ENCODE data around the gene MAIP1. TPM values are rescaled to one million over a fixed set of nuclear protein-coding genes. Genes with fewer than 3 reads are reported as not detected.

The MAIP1 gene
- total and polyA plus RNA-seq, 7 donors, result 18.2 to 52.3 (median 27.7) TPM

GRCh38 chr2:199955007-199955338 lies 409 bp upstream of the MAIP1 start:
- Histone ChIP-seq H3K36me3 (ENCODE audit: insufficient read depth in 1 of 2, low read depth in 1 of 2) (peaks cover 0 to 31% of the 10 kb centered on the region in 2 donors), H3K9me3 (no peaks in the 10 kb centered on the region), H3K4me1 (peaks cover 32% of the 10 kb centered on the region), H3K27ac (peak overlapping the region; percentile 95), H3K4me3 (peak overlapping the region; percentile 96), H3K27me3 (ENCODE audit: insufficient read depth in 3 of 3, low read length in 2 of 3) (no peaks in the 10 kb centered on the region)
- 0% methylated on average over 13 of the region's 13 CpGs for WGBS, 3 donors
- no peak for DNase-seq
- intact Hi-C loops (cut with DNase I), result no loop called here
- TF ChIP-seq, protein P1, sequence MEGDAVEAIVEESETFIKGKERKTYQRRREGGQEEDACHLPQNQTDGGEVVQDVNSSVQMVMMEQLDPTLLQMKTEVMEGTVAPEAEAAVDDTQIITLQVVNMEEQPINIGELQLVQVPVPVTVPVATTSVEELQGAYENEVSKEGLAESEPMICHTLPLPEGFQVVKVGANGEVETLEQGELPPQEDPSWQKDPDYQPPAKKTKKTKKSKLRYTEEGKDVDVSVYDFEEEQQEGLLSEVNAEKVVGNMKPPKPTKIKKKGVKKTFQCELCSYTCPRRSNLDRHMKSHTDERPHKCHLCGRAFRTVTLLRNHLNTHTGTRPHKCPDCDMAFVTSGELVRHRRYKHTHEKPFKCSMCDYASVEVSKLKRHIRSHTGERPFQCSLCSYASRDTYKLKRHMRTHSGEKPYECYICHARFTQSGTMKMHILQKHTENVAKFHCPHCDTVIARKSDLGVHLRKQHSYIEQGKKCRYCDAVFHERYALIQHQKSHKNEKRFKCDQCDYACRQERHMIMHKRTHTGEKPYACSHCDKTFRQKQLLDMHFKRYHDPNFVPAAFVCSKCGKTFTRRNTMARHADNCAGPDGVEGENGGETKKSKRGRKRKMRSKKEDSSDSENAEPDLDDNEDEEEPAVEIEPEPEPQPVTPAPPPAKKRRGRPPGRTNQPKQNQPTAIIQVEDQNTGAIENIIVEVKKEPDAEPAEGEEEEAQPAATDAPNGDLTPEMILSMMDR (IDR thresholded peaks at IDR 0.05), result no peak
- peak; percentile 35 to 64 (median 49) for ATAC-seq

DNA sequence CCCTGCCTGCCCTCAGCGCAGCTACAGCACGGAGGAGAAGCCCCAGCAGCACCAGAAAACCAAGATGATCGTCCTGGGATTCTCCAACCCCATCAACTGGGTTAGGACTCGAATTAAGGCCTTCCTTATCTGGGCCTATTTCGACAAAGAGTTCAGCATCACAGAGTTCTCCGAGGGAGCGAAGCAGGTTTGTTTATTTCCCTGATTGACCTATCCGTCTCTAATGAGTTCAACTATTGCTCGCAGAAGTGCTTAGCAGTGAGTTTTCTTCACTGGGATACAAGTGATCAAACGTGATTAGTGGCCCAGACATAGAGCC lies 639 bp downstream of the MAIP1 start:
- peaks cover 0 to 35% of the 10 kb centered on the region in 2 donors for H3K36me3 ChIP-seq (ENCODE audit: insufficient read depth in 1 of 2, low read depth in 1 of 2)
- H3K4me3 ChIP-seq, result peak overlapping the region; percentile 96
- H3K27me3 ChIP-seq (ENCODE audit: insufficient read depth in 3 of 3, low read length in 2 of 3), result no peaks in the 10 kb centered on the region
- peak overlapping the region; percentile 95 for H3K27ac ChIP-seq
- 0 to 1% (median 0%) methylated on average over 10 of the region's 10 CpGs for WGBS, 3 donors
- DNase-seq (no peak), ATAC-seq (no peak)
- no peaks in the 10 kb centered on the region for H3K9me3 ChIP-seq
- intact Hi-C loops (cut with DNase I), result no loop called here
- TF ChIP-seq, protein P1 (IDR thresholded peaks at IDR 0.05), result no peak
- H3K4me1 ChIP-seq, result peaks cover 32% of the 10 kb centered on the region

- intact Hi-C loops (cut with DNase I), result no loop called here
- no peak for ATAC-seq
- H3K9me3 ChIP-seq, result no peaks in the 10 kb centered on the region
- H3K36me3 ChIP-seq (ENCODE audit: insufficient read depth in 1 of 2, low read depth in 1 of 2), result peaks cover 8 to 55% of the 10 kb centered on the region in 2 donors
- TF ChIP-seq, protein P1 (IDR thresholded peaks at IDR 0.05), result no peak
- H3K4me1 ChIP-seq, result peaks cover 32% of the 10 kb centered on the region
- no peaks in the 10 kb centered on the region for H3K27me3 ChIP-seq (ENCODE audit: insufficient read depth in 3 of 3, low read length in 2 of 3)
- DNase-seq, result no peak
- no peak overlapping the region for H3K27ac ChIP-seq
- no peak overlapping the region for H3K4me3 ChIP-seq
- WGBS, 3 donors, result 77 to 89% (median 78%) methylated on average over 4 of the region's 4 CpGs
These were observed 2.6 kb downstream of the MAIP1 start for GRCh38 chr2:199958014-199958413.

DNA sequence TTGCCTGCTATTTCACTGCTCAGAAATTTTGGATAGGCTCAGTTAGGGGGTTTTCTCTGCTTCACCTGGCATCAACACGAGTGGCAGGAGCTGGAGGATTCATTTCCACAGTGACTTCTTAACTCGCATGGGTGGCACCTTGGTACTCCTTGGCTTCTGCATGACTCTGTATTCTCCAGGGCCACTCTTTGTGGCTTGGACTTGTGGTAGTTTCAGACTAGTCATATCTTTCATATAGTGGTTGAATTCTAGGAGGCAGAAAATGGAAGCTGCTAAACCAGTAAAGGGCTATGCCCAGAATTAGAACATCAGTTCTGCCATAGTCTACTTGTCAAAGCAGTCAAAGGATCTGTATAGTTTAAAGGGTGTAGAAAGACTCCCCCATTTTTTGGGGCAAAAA lies 6.8 kb downstream of the MAIP1 start:
- no peaks in the 10 kb centered on the region for H3K27me3 ChIP-seq (ENCODE audit: insufficient read depth in 3 of 3, low read length in 2 of 3)
- TF ChIP-seq, protein P1 (IDR thresholded peaks at IDR 0.05), result no peak
- no peak for DNase-seq
- H3K27ac ChIP-seq, result no peak overlapping the region
- H3K4me1 ChIP-seq, result peaks cover 9% of the 10 kb centered on the region
- H3K4me3 ChIP-seq, result no peak overlapping the region
- H3K9me3 ChIP-seq, result no peaks in the 10 kb centered on the region
- ATAC-seq, result no peak
- intact Hi-C loops (cut with DNase I), result loop anchor here in 1 of 2 donors (10.0 kb wide), 1 partner anchor 1763 kb away; no protein-coding TSS in a partner anchor
- H3K36me3 ChIP-seq (ENCODE audit: insufficient read depth in 1 of 2, low read depth in 1 of 2), result peaks cover 8 to 97% of the 10 kb centered on the region in 2 donors
- WGBS, 3 donors, result 84 to 87% (median 85%) methylated on average over 2 of the region's 2 CpGs

- no peak overlapping the region for H3K27ac ChIP-seq
- no peaks in the 10 kb centered on the region for H3K4me1 ChIP-seq
- H3K4me3 ChIP-seq, result no peak overlapping the region
- no peak for DNase-seq
- H3K36me3 ChIP-seq (ENCODE audit: insufficient read depth in 1 of 2, low read depth in 1 of 2), result peaks cover 5 to 73% of the 10 kb centered on the region in 2 donors
- no peaks in the 10 kb centered on the region for H3K9me3 ChIP-seq
- TF ChIP-seq, protein P1 (IDR thresholded peaks at IDR 0.05), result no peak
- WGBS, 3 donors, result 72 to 83% (median 78%) methylated on average over 2 of the region's 2 CpGs
- ATAC-seq, result no peak
- H3K27me3 ChIP-seq (ENCODE audit: insufficient read depth in 3 of 3, low read length in 2 of 3), result no peaks in the 10 kb centered on the region
- intact Hi-C loops (cut with DNase I), result loop anchor here in 1 of 2 donors (10.0 kb wide), 1 partner anchor 1758 kb away; no protein-coding TSS in a partner anchor
These were observed 11.0 kb downstream of the MAIP1 start for GRCh38 chr2:199966405-199966804.

Measured in psoas muscle (tissue), 8 donors.